NB4 (cell line): ENCODE data around the gene HOXB8.

ENCODE experiments used
- MYC ChIP-seq: IDR thresholded peaks from 2 replicates; pipeline ENCODE4 v1.6.1; 2011; ENCODE audit warnings: low read depth, low read length
- POLR2A ChIP-seq: IDR thresholded peaks from 2 replicates; pipeline ENCODE4 v1.6.1; 2011; ENCODE audit warnings: mild to moderate bottlenecking; ENCODE audit not compliant: insufficient read length; ENCODE audit errors: extremely low read depth
- TF ChIP-seq, protein P1 (sequence below): IDR thresholded peaks from one replicate; pipeline ENCODE4 v1.5.1; 2012; ENCODE audit warnings: low read depth, low read length
- TF ChIP-seq, protein P2 (sequence below): IDR thresholded peaks from 2 replicates; pipeline ENCODE4 v1.6.1; 2011; ENCODE audit warnings: low read depth, low read length

- TF ChIP-seq, protein P1, sequence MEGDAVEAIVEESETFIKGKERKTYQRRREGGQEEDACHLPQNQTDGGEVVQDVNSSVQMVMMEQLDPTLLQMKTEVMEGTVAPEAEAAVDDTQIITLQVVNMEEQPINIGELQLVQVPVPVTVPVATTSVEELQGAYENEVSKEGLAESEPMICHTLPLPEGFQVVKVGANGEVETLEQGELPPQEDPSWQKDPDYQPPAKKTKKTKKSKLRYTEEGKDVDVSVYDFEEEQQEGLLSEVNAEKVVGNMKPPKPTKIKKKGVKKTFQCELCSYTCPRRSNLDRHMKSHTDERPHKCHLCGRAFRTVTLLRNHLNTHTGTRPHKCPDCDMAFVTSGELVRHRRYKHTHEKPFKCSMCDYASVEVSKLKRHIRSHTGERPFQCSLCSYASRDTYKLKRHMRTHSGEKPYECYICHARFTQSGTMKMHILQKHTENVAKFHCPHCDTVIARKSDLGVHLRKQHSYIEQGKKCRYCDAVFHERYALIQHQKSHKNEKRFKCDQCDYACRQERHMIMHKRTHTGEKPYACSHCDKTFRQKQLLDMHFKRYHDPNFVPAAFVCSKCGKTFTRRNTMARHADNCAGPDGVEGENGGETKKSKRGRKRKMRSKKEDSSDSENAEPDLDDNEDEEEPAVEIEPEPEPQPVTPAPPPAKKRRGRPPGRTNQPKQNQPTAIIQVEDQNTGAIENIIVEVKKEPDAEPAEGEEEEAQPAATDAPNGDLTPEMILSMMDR: no peak
- TF ChIP-seq POLR2A (no peak), MYC (no peak)
- TF ChIP-seq, protein P2, sequence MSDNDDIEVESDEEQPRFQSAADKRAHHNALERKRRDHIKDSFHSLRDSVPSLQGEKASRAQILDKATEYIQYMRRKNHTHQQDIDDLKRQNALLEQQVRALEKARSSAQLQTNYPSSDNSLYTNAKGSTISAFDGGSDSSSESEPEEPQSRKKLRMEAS: no peak
These were observed 45.3 kb downstream of the HOXB8 start for GRCh38 chr17:48569674-48570324.
